ENCODE results near the gene PANK3.
"Not testable (repeated sequence)": the region's sequence is repeated elsewhere in the genome, so short reads cannot be mapped to it uniquely, and the experiment has no call there.

PANK3 gene

DNA sequence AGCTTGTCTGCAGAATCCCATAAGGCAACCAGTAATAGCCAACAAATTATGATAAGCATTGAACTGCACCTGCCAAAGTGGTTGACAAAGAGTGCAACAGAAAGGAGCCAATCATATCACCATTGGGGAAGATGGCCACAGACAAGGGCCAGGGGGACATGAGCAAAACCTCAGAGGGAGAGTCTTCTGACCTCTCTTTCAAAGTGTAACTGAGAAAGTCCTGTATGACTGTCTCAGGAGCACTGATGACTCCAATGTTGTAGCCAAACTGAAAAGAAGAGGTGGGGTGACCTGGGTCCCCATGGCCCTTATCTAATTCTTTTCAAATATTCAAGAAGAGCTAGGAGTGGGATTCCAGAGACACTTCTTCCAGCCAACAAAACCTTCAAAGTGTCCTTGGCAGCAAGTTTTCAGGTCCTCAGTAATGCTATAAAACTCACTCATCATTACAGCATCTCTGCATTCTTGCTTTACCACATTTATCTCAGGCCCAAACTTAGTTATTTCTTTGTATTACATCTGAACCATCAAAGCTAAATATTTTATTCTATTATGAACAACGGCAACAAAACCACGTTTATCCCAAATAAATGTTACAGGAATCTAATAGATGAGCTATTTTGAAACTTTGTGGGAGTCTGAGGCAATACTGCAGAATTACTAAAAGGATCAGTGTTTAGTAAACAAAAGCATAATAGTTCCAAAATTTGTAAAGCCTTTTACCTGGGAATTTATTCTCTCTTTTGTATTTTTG lies 25.6 kb downstream of the PANK3 start:
- H3K36me3 ChIP-seq (ENCODE audit: control insufficient read depth in 2 of 2, insufficient read depth in 2 of 2, low read length in 2 of 2) = peaks cover 8 to 9% of the 10 kb centered on the region in 2 donors
- no peaks in the 10 kb centered on the region for H3K27me3 ChIP-seq (ENCODE audit: control insufficient read depth in 1 of 2, insufficient read depth in 2 of 2, low read length in 2 of 2)
- no peaks in the 10 kb centered on the region for H3K4me1 ChIP-seq (ENCODE audit: control insufficient read depth, insufficient read depth, low read length)
- H3K4me3 ChIP-seq (ENCODE audit: low read length in 2 of 2) = no peak overlapping the region
- H3K9ac ChIP-seq (ENCODE audit: low read length in 2 of 2) = no peak overlapping the region
- no peak overlapping the region for H3K27ac ChIP-seq (ENCODE audit: low read length)
- no peaks in the 10 kb centered on the region for H3K9me3 ChIP-seq (ENCODE audit: control insufficient read depth in 2 of 2, low read length in 2 of 2)

DNA sequence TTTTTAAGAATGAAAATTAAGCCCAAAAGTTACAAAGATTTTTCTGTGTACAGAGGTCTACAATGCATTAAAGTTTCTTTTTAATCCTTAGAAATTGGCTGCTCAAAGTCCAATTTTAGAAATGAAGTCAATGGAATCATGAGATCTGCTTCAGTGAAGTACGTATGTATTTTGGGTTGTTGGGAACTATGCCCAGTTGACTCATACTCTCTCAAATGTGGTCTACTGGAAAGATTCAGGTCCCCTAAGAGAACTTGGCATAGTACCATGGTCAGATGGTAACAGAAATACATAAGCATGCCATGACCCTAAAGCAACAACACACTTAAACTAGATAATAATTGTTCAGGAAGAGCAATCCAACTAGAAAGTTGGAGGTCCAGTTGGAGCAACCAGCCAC lies 27.0 kb downstream of the PANK3 start:
- no peak overlapping the region for H3K4me3 ChIP-seq (ENCODE audit: low read length in 2 of 2)
- no peak overlapping the region for H3K9ac ChIP-seq (ENCODE audit: low read length in 2 of 2)
- no peaks in the 10 kb centered on the region for H3K4me1 ChIP-seq (ENCODE audit: control insufficient read depth, insufficient read depth, low read length)
- no peak overlapping the region for H3K27ac ChIP-seq (ENCODE audit: low read length)
- H3K9me3 ChIP-seq (ENCODE audit: control insufficient read depth in 2 of 2, low read length in 2 of 2) = no peaks in the 10 kb centered on the region
- H3K27me3 ChIP-seq (ENCODE audit: control insufficient read depth in 1 of 2, insufficient read depth in 2 of 2, low read length in 2 of 2) = no peaks in the 10 kb centered on the region
- peaks cover 8 to 9% of the 10 kb centered on the region in 2 donors for H3K36me3 ChIP-seq (ENCODE audit: control insufficient read depth in 2 of 2, insufficient read depth in 2 of 2, low read length in 2 of 2)

DNA sequence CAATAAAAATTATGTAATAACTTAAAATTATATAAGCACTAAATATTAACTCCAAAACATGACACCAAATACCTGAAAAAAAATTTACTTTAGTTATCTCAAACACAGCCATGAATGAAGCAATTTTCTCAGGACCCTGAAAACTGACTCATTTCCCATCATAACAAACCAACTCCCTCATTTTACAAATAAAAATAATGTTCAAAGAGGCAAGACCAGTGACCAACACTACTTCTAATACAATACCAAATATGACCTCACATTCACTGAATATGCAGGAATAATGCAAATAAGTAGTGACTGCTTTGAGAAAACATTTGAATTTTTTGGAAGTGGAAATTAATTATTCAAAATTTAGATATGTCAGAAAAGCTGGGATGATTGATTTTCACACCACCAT lies 28.5 kb downstream of the PANK3 start:
- Histone ChIP-seq H3K9ac (ENCODE audit: low read length in 2 of 2) (no peak overlapping the region), H3K36me3 (ENCODE audit: control insufficient read depth in 2 of 2, insufficient read depth in 2 of 2, low read length in 2 of 2) (peaks cover 3 to 9% of the 10 kb centered on the region in 2 donors), H3K27ac (ENCODE audit: low read length) (no peak overlapping the region), H3K4me3 (ENCODE audit: low read length in 2 of 2) (no peak overlapping the region), H3K27me3 (ENCODE audit: control insufficient read depth in 1 of 2, insufficient read depth in 2 of 2, low read length in 2 of 2) (no peaks in the 10 kb centered on the region), H3K9me3 (ENCODE audit: control insufficient read depth in 2 of 2, low read length in 2 of 2) (no peaks in the 10 kb centered on the region), H3K4me1 (ENCODE audit: control insufficient read depth, insufficient read depth, low read length) (no peaks in the 10 kb centered on the region)

DNA sequence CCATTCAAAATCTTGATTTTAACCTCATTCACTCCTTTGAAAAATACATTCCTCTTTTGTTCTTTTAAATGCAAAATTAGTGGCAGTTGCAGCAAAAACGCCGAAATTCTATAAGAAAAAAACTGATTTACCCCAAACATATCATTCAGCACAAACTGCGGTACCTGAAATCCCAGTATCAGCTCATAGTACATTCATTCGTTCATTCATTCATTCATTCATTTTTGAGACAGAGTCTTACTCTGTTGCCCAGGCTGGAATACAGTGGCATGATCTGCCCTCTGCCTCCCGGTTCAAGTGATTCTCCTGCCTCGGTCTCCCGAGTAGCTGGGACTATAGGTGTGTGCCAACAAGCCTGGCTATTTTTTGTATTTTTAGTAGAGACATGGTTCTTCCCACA lies 29.6 kb downstream of the PANK3 start:
- Histone ChIP-seq H3K9ac (ENCODE audit: low read length in 2 of 2) (no peak overlapping the region), H3K27ac (ENCODE audit: low read length) (no peak overlapping the region), H3K4me1 (ENCODE audit: control insufficient read depth, insufficient read depth, low read length) (no peaks in the 10 kb centered on the region), H3K36me3 (ENCODE audit: control insufficient read depth in 2 of 2, insufficient read depth in 2 of 2, low read length in 2 of 2) (peaks cover 3 to 9% of the 10 kb centered on the region in 2 donors), H3K27me3 (ENCODE audit: control insufficient read depth in 1 of 2, insufficient read depth in 2 of 2, low read length in 2 of 2) (no peaks in the 10 kb centered on the region), H3K9me3 (ENCODE audit: control insufficient read depth in 2 of 2, low read length in 2 of 2) (no peaks in the 10 kb centered on the region), H3K4me3 (ENCODE audit: low read length in 2 of 2) (no peak overlapping the region)

DNA sequence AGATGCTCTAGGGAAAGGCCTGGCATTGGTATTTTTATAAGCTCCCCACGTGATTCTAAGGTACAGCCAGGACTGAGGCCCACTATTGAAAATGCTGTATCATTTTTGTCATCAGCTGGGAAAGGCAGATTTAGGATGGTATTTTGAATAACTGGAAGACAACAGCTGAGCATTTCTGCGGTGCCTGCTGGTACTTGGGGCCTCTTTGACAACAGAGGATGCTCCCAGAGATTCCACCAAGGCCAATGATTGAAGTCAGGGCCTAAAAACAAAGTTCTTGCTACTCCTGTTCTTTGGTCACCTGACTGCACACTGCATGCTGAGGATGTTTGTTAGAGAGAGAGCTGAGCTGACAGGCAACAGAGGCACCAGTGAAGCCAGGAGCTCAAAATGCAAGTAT lies 42.0 kb downstream of the PANK3 start:
- no peak overlapping the region for H3K9ac ChIP-seq (ENCODE audit: low read length in 2 of 2)
- H3K4me1 ChIP-seq (ENCODE audit: control insufficient read depth, insufficient read depth, low read length) = no peaks in the 10 kb centered on the region
- H3K36me3 ChIP-seq (ENCODE audit: control insufficient read depth in 2 of 2, insufficient read depth in 2 of 2, low read length in 2 of 2) = no peaks in the 10 kb centered on the region
- H3K9me3 ChIP-seq (ENCODE audit: control insufficient read depth in 2 of 2, low read length in 2 of 2) = no peaks in the 10 kb centered on the region
- H3K4me3 ChIP-seq (ENCODE audit: low read length in 2 of 2) = no peak overlapping the region
- no peak overlapping the region for H3K27ac ChIP-seq (ENCODE audit: low read length)
- peaks cover 5 to 6% of the 10 kb centered on the region in 2 donors for H3K27me3 ChIP-seq (ENCODE audit: control insufficient read depth in 1 of 2, insufficient read depth in 2 of 2, low read length in 2 of 2)

DNA sequence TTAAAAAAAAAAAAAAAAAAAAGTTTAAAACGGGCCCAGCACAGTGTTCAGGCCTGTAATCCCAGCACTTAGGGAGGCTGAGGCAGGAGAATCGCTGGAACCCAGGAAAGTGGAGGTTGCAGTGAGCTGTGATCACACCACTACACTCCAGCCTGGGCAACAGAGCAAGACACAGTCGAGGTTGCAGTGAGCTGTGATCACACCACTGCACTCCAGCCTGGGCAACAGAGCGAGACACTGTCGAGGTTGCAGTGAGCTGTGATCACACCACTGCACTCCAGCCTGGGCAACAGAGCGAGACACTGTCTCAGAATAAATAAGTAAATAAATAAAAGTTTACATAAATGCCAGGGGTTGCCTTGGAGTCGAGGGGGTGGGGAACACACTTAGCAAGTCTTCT lies 44.8 kb downstream of the PANK3 start:
- H3K4me1 ChIP-seq (ENCODE audit: control insufficient read depth, insufficient read depth, low read length); H3K4me3 ChIP-seq (ENCODE audit: low read length in 2 of 2); H3K27ac ChIP-seq (ENCODE audit: low read length): not testable (repeated sequence)

DNA sequence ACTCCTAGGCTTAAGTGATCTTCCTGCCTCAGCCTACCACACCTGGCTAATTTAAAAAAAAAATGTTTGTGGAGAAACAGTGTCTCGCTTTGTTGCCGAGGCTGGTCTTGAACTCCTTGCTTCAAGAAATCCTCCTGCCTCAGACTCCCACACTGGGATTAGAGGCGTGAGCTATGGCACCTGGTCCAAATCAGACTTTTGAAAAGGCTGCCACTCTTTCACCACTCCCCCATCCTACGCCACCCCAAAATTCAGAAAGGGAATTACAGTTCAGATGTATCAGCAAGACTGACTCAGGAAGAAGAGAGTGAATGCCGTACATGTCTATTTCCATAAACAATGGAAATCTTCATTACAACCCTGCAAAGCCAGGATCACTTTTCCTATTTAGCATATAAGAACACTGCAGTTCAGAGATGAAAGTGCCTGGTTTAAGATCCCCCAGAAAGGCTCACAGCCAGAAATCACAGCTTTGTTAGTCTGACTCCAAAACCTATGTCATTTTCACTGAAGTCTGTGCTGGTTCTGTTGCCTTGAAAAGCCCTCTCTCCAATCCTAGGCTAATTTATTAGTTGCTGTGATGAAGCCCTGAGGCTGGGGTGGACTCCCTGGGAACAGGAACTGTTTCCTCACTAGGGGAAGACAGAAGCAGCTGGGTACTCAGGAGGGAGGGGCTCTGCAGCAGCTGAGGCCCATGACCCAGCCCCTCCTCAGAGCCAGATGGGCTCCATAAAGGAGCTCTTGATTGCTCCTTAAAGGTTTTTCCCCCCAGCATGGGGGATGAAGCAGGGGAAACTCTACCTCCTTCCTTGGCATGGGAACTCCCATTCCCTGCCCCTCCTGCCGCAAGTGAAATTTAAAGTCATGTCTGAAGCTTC lies 46.9 kb downstream of the PANK3 start:
- Histone ChIP-seq H3K27ac (ENCODE audit: low read length) (no peak overlapping the region), H3K36me3 (ENCODE audit: control insufficient read depth in 2 of 2, insufficient read depth in 2 of 2, low read length in 2 of 2) (no peaks in the 10 kb centered on the region), H3K27me3 (ENCODE audit: control insufficient read depth in 1 of 2, insufficient read depth in 2 of 2, low read length in 2 of 2) (peaks cover 23 to 27% of the 10 kb centered on the region in 2 donors), H3K4me1 (ENCODE audit: control insufficient read depth, insufficient read depth, low read length) (peaks cover 8% of the 10 kb centered on the region), H3K9me3 (ENCODE audit: control insufficient read depth in 2 of 2, low read length in 2 of 2) (no peaks in the 10 kb centered on the region), H3K4me3 (ENCODE audit: low read length in 2 of 2) (no peak overlapping the region), H3K9ac (ENCODE audit: low read length in 2 of 2) (no peak overlapping the region)

More for the DNA sequence above, 44.8 kb downstream of the PANK3 start:
- peaks cover 22 to 23% of the 10 kb centered on the region in 2 donors for H3K27me3 ChIP-seq (ENCODE audit: control insufficient read depth in 1 of 2, insufficient read depth in 2 of 2, low read length in 2 of 2)
- not testable (repeated sequence) for H3K36me3 ChIP-seq (ENCODE audit: control insufficient read depth in 2 of 2, insufficient read depth in 2 of 2, low read length in 2 of 2); H3K9ac ChIP-seq (ENCODE audit: low read length in 2 of 2); H3K9me3 ChIP-seq (ENCODE audit: control insufficient read depth in 2 of 2, low read length in 2 of 2)

DNA sequence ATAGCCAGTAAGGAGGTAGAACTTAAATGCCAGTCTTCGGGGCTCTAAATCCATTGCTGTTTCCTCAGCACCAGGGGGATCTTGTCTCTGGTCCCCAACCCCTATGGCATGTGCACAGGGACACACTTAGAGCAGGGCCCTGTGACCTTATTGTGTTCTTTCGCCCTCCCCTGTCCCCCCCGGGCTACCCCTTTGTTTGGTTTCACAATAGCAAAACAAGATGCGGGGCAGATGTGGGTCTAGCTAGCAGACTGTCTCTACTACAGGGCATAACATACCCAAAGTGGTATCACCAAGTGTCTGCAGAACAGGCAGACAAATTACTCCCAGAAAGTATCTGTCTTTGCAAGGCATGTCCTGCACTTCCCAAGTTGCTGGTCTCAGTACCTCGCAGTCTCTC lies 48.0 kb downstream of the PANK3 start:
- Histone ChIP-seq H3K27ac (ENCODE audit: low read length) (no peak overlapping the region), H3K4me3 (ENCODE audit: low read length in 2 of 2) (no peak overlapping the region), H3K36me3 (ENCODE audit: control insufficient read depth in 2 of 2, insufficient read depth in 2 of 2, low read length in 2 of 2) (no peaks in the 10 kb centered on the region), H3K4me1 (ENCODE audit: control insufficient read depth, insufficient read depth, low read length) (peaks cover 8% of the 10 kb centered on the region), H3K9ac (ENCODE audit: low read length in 2 of 2) (no peak overlapping the region), H3K9me3 (ENCODE audit: control insufficient read depth in 2 of 2, low read length in 2 of 2) (no peaks in the 10 kb centered on the region), H3K27me3 (ENCODE audit: control insufficient read depth in 1 of 2, insufficient read depth in 2 of 2, low read length in 2 of 2) (peaks cover 23 to 27% of the 10 kb centered on the region in 2 donors)

DNA sequence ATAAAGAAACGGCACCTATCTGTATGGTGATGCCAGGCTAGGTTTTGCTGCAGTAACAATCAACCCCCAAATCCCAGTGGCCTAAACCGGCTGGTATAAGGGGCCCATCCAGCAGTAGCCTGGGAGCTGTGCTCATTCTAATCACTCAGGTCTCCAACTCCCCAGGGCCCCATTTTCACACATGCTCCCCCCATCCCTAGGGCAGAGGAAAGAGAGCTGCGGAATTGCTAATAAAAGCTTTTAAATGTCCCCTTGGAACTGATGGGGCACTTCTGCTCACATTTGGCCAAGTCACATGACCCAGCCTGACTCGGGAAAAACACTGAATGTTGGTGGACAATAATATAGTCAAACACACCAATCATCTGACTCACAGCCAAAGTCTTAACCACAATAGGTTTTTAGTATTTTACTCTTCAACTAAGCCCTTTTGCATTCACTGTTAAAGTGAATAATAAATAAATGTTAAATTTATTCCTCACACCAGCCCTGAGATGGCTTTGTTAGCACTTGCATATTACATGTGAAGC lies 48.5 kb downstream of the PANK3 start:
- Histone ChIP-seq H3K36me3 (ENCODE audit: control insufficient read depth in 2 of 2, insufficient read depth in 2 of 2, low read length in 2 of 2) (no peaks in the 10 kb centered on the region), H3K4me3 (ENCODE audit: low read length in 2 of 2) (no peak overlapping the region), H3K9ac (ENCODE audit: low read length in 2 of 2) (no peak overlapping the region), H3K27me3 (ENCODE audit: control insufficient read depth in 1 of 2, insufficient read depth in 2 of 2, low read length in 2 of 2) (peaks cover 23 to 27% of the 10 kb centered on the region in 2 donors), H3K27ac (ENCODE audit: low read length) (no peak overlapping the region), H3K9me3 (ENCODE audit: control insufficient read depth in 2 of 2, low read length in 2 of 2) (no peaks in the 10 kb centered on the region), H3K4me1 (ENCODE audit: control insufficient read depth, insufficient read depth, low read length) (peaks cover 8% of the 10 kb centered on the region)

DNA sequence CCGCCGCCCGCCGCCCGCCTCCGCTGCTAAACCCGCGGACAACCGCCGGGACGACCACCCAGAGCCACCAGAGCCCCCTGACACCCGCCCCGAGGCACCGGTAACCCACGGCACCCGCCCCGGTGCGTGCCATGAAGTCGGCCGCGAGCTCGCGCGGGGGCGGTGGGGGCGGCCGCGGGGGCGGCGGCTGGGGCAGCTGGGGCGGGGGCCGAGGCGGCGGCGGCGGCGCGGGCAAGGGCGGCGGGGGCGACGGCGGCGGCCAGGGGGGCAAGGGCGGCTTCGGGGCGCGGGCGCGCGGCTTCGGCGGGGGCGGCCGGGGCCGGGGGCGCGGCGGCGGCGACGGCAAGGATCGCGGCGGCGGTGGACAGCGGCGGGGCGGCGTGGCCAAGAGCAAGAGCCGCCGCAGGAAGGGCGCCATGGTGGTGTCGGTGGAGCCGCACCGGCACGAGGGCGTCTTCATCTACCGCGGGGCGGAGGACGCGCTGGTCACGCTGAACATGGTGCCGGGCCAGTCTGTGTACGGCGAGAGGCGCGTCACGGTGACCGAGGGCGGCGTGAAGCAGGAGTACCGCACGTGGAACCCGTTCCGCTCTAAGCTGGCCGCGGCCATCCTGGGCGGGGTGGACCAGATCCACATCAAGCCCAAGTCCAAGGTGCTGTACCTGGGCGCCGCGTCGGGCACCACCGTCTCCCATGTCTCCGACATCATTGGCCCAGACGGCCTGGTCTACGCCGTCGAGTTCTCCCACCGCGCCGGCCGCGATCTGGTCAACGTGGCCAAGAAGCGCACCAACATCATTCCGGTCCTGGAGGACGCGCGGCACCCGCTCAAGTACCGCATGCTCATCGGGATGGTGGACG lies 49.6 kb downstream of the PANK3 start:
- peaks cover 23 to 27% of the 10 kb centered on the region in 2 donors for H3K27me3 ChIP-seq (ENCODE audit: control insufficient read depth in 1 of 2, insufficient read depth in 2 of 2, low read length in 2 of 2)
- no peaks in the 10 kb centered on the region for H3K9me3 ChIP-seq (ENCODE audit: control insufficient read depth in 2 of 2, low read length in 2 of 2)
- H3K27ac ChIP-seq (ENCODE audit: low read length) = no peak overlapping the region
- H3K9ac ChIP-seq (ENCODE audit: low read length in 2 of 2) = no peak overlapping the region
- H3K4me1 ChIP-seq (ENCODE audit: control insufficient read depth, insufficient read depth, low read length) = peaks cover 8% of the 10 kb centered on the region
- no peaks in the 10 kb centered on the region for H3K36me3 ChIP-seq (ENCODE audit: control insufficient read depth in 2 of 2, insufficient read depth in 2 of 2, low read length in 2 of 2)
- peak overlapping the region; percentile 49 to 67 for H3K4me3 ChIP-seq (ENCODE audit: low read length in 2 of 2)

Data from stomach smooth muscle (tissue), 2 donors.